HG02588 (cell line): Measurements from ENCODE around the gene ABCB9.

Experiments
- ATAC-seq: cut with Tn5 transposase; IDR thresholded peaks from one replicate; pipeline ENCODE4 v1.9.1; 2021; ENCODE audit warnings: mild to moderate bottlenecking, moderate library complexity; ENCODE audit not compliant: unreplicated experiment

The ABCB9 gene

GRCh38 chr12:122982963-122983788 lies 16.9 kb upstream of the ABCB9 start:
- no peak for ATAC-seq

- ATAC-seq = no peak
These were observed 16.2 kb upstream of the ABCB9 start for GRCh38 chr12:122982477-122982815.

GRCh38 chr12:122981587-122982476 lies 15.6 kb upstream of the ABCB9 start:
- no peak for ATAC-seq

- peak; percentile 5 for ATAC-seq
These were observed 14.8 kb upstream of the ABCB9 start for GRCh38 chr12:122981036-122981471.

- peak; percentile 52 for ATAC-seq
These were observed 14.1 kb upstream of the ABCB9 start, which contains the start of gene ARL6IP4 for GRCh38 chr12:122980183-122981035. Gene ARL6IP4, plus strand, starts transcription at chr12:122980681. Its CDS starts 459 bp downstream, at chr12:122981140.

- no peak for ATAC-seq
These were observed 13.6 kb upstream of the ABCB9 start for GRCh38 chr12:122979908-122980182.

- no peak for ATAC-seq
These were observed 13.0 kb upstream of the ABCB9 start for GRCh38 chr12:122979001-122979907.

GRCh38 chr12:122978507-122978955 lies 12.3 kb upstream of the ABCB9 start:
- no peak for ATAC-seq

GRCh38 chr12:122977655-122978392 lies 11.6 kb upstream of the ABCB9 start:
- ATAC-seq = no peak

- ATAC-seq = no peak
These were observed 10.9 kb upstream of the ABCB9 start for GRCh38 chr12:122977153-122977552.

GRCh38 chr12:122976648-122976975 lies 10.3 kb upstream of the ABCB9 start:
- no peak for ATAC-seq

- ATAC-seq = no peak
These were observed 9.8 kb upstream of the ABCB9 start for GRCh38 chr12:122975790-122976647.

GRCh38 chr12:122974892-122975789 lies 8.9 kb upstream of the ABCB9 start, which contains the start of gene OGFOD2:
Gene OGFOD2, plus strand, starts transcription at chr12:122975244. Its CDS starts 8 bp downstream, at chr12:122975252.
- peak; percentile 56 for ATAC-seq

GRCh38 chr12:122974274-122974891 lies 8.1 kb upstream of the ABCB9 start:
- peak; percentile 73 for ATAC-seq

GRCh38 chr12:122969676-122970075 lies 3.4 kb upstream of the ABCB9 start:
- ATAC-seq = no peak

- ATAC-seq = no peak
These were observed 1.8 kb upstream of the ABCB9 start for GRCh38 chr12:122968104-122968503.
